Smooth muscle cell (in vitro differentiated cells): ENCODE measurements around the gene NOC4L. TPM values are rescaled to one million over a fixed set of nuclear protein-coding genes. Genes with fewer than 3 reads are reported as not detected.

Experiments
- DNase-seq: peaks from one replicate; lab custom pipeline; 2025; ENCODE audit not compliant: unreplicated experiment; lab: John Stamatoyannopoulos, UW
- H2AFZ ChIP-seq: fragments of 200-600 bp; sonication (generic); 2 replicates; pipeline ENCODE4 v1.6.0; 2016; ENCODE audit warnings: antibody characterized with exemption, low read depth, mild to moderate bottlenecking
- H3F3A ChIP-seq: fragments of 200-600 bp; sonication (generic); 2 replicates; pipeline ENCODE4 v1.6.0; 2017; ENCODE audit warnings: antibody characterized with exemption, low read depth
- H3K27ac ChIP-seq: fragments of 200-600 bp; sonication (generic); 2 replicates; pipeline ENCODE4 v1.5.1; 2016; ENCODE audit warnings: low read depth, mild to moderate bottlenecking
- H3K27me3 ChIP-seq: fragments of 200-600 bp; sonication (generic); 2 replicates; pipeline ENCODE4 v1.6.1; 2016; ENCODE audit warnings: low read depth, mild to moderate bottlenecking
- H3K36me3 ChIP-seq: fragments of 200-600 bp; sonication (generic); 2 replicates; pipeline ENCODE4 v1.5.1; 2016; ENCODE audit warnings: low read depth
- H3K4me1 ChIP-seq: fragments of 200-600 bp; sonication (generic); 2 replicates; pipeline ENCODE4 v1.5.1; 2016; ENCODE audit warnings: low read depth
- H3K4me2 ChIP-seq: fragments of 200-600 bp; sonication (generic); 2 replicates; pipeline ENCODE4 v1.6.0; 2016; ENCODE audit warnings: mild to moderate bottlenecking
- H3K4me3 ChIP-seq: fragments of 200-600 bp; sonication (generic); 2 replicates; pipeline ENCODE4 v1.5.1; 2016; ENCODE audit warnings: mild to moderate bottlenecking
- H3K79me2 ChIP-seq: fragments of 200-600 bp; sonication (generic); 2 replicates; pipeline ENCODE4 v1.6.0; 2016; ENCODE audit warnings: low read depth, mild to moderate bottlenecking
- H3K9ac ChIP-seq: fragments of 200-600 bp; sonication (generic); 2 replicates; pipeline ENCODE4 v1.6.0; 2016; ENCODE audit warnings: low read depth
- H3K9me3 ChIP-seq: fragments of 200-600 bp; sonication (generic); replicated peaks from 2 replicates; pipeline ENCODE4 v1.5.1; 2016; ENCODE audit warnings: low read depth
- H4K20me1 ChIP-seq: fragments of 200-600 bp; sonication (generic); 2 replicates; pipeline ENCODE4 v1.6.0; 2016; ENCODE audit warnings: low read depth
- WGBS: methylation state at CpG from one replicate; pipeline ENCODE4 v1.1.7; 2016; ENCODE audit warnings: low lambda C conversion rate; 5-methylcytosine and 5-hydroxymethylcytosine counted together
- polyA plus RNA-seq: library from polyadenylated mRNA; unstranded; fragments of >200 nt; fragmentation: Nextera tagmentation; extraction: Ambion mirVana; gene quantifications from 2 replicates; pipeline ENCODE4 v1.2.1, GENCODE V29; 2016
- total RNA-seq: library from RNA; depleted of rRNA; stranded (reverse); fragments of >200 nt; gene quantifications from 2 replicates; pipeline ENCODE4 v1.2.3, GENCODE V29; 2014
- TF ChIP-seq, protein P1 (sequence below): fragments of 200-600 bp; sonication (generic); IDR thresholded peaks from 2 replicates; pipeline ENCODE4 v1.5.1; 2017; ENCODE audit warnings: borderline replicate concordance, mild to moderate bottlenecking, antibody characterized with exemption; ENCODE audit not compliant: insufficient read depth, poor library complexity, severe bottlenecking

NOC4L gene
- total and polyA plus RNA-seq, 2 experiments from 2014 or later: 9.8 to 39.9 TPM

- 78% methylated on average over 23 of the region's 25 CpGs for WGBS
- no peaks in the 10 kb centered on the region for H3K36me3 ChIP-seq
- no peak overlapping the region for H3K4me3 ChIP-seq
- no peaks in the 10 kb centered on the region for H3K9me3 ChIP-seq
- no peak for DNase-seq
- H4K20me1 ChIP-seq: no peaks in the 10 kb centered on the region
- peaks cover 25% of the 10 kb centered on the region for H3K27me3 ChIP-seq
- H3K4me1 ChIP-seq: no peaks in the 10 kb centered on the region
- no peak overlapping the region for H3K9ac ChIP-seq
- H3F3A ChIP-seq: no peaks in the 10 kb centered on the region
- H3K4me2 ChIP-seq: no peak overlapping the region
- TF ChIP-seq, protein P1, sequence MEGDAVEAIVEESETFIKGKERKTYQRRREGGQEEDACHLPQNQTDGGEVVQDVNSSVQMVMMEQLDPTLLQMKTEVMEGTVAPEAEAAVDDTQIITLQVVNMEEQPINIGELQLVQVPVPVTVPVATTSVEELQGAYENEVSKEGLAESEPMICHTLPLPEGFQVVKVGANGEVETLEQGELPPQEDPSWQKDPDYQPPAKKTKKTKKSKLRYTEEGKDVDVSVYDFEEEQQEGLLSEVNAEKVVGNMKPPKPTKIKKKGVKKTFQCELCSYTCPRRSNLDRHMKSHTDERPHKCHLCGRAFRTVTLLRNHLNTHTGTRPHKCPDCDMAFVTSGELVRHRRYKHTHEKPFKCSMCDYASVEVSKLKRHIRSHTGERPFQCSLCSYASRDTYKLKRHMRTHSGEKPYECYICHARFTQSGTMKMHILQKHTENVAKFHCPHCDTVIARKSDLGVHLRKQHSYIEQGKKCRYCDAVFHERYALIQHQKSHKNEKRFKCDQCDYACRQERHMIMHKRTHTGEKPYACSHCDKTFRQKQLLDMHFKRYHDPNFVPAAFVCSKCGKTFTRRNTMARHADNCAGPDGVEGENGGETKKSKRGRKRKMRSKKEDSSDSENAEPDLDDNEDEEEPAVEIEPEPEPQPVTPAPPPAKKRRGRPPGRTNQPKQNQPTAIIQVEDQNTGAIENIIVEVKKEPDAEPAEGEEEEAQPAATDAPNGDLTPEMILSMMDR: no peak
- no peak overlapping the region for H3K27ac ChIP-seq
- no peak overlapping the region for H2AFZ ChIP-seq
- H3K79me2 ChIP-seq: no peaks in the 10 kb centered on the region
These were observed 30.7 kb downstream of the NOC4L start for GRCh38 chr12:132174839-132175490.

GRCh38 chr12:132175496-132176384 lies 31.5 kb downstream of the NOC4L start:
- Histone ChIP-seq H3K27ac (no peak overlapping the region), H3K36me3 (no peaks in the 10 kb centered on the region), H3K4me2 (no peak overlapping the region), H3K4me1 (no peaks in the 10 kb centered on the region), H4K20me1 (no peaks in the 10 kb centered on the region), H3K9ac (no peak overlapping the region), H3K27me3 (peaks cover 19% of the 10 kb centered on the region), H2AFZ (no peak overlapping the region), H3K4me3 (no peak overlapping the region), H3F3A (no peaks in the 10 kb centered on the region), H3K9me3 (no peaks in the 10 kb centered on the region), H3K79me2 (no peaks in the 10 kb centered on the region)
- no peak for DNase-seq
- WGBS: 93% methylated on average over 32 of the region's 35 CpGs
- TF ChIP-seq, protein P1: no peak

GRCh38 chr12:132176385-132176919 lies 32.2 kb downstream of the NOC4L start:
- Histone ChIP-seq H3K9me3 (no peaks in the 10 kb centered on the region), H4K20me1 (no peaks in the 10 kb centered on the region), H3K4me3 (no peak overlapping the region), H3K36me3 (no peaks in the 10 kb centered on the region), H3F3A (no peaks in the 10 kb centered on the region), H3K4me1 (no peaks in the 10 kb centered on the region), H2AFZ (no peak overlapping the region), H3K27me3 (peaks cover 18% of the 10 kb centered on the region), H3K4me2 (no peak overlapping the region), H3K79me2 (no peaks in the 10 kb centered on the region), H3K9ac (no peak overlapping the region), H3K27ac (no peak overlapping the region)
- DNase-seq: no peak
- 89% methylated on average over 19 of the region's 19 CpGs for WGBS
- TF ChIP-seq, protein P1: no peak
